Measurements from ENCODE around the gene SASH3.

SASH3 gene

DNA sequence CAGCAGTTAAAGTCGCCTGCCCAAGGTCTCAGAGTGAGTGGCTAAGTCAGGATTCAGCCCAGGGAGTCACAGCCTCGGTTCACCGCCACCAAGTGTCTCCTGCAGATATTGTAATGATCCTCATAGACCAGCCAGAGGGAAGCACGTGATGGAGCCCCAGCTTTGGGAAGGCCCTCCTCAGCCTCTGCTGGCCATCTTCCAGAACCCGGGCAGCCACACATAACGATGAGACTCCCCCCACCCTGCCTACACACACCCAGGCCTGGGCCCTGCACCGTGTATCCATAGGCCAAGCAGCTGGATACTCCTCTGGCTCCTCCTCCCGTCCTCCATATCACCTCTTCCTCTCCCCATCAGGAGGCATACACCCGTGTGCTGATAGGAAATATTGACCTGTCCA lies 19.6 kb upstream of the SASH3 start:
- H3K27ac ChIP-seq (ENCODE audit: extremely low read depth, low read depth, low read length), result no peak overlapping the region
- ChIA-PET CTCF (no interaction called here), POLR2A (no interaction called here)
- no peaks in the 10 kb centered on the region for H3K9me3 ChIP-seq (ENCODE audit: control insufficient read depth, insufficient read depth, low read depth, low read length)
- no peaks in the 10 kb centered on the region for H3K36me3 ChIP-seq (ENCODE audit: control insufficient read depth in 2 of 2, insufficient read depth in 1 of 2, low read length in 2 of 2)
- no peaks in the 10 kb centered on the region for H3K4me1 ChIP-seq (ENCODE audit: control insufficient read depth, insufficient read depth, low read length)
- TF ChIP-seq EGR2 (tag by site-specific recombination; IDR thresholded peaks at IDR 0.05; ENCODE audit: low read depth) (no peak), ZNF777 (tag by site-specific recombination; IDR thresholded peaks at IDR 0.05; ENCODE audit: borderline replicate concordance) (no peak), ZNF350 (tag by site-specific recombination; IDR thresholded peaks at IDR 0.05) (no peak), ZNF785 (tag by site-specific recombination; IDR thresholded peaks at IDR 0.05) (no peak), ZNF510 (tag by site-specific recombination; IDR thresholded peaks at IDR 0.05; ENCODE audit: insufficient replicate concordance) (no peak), PRDM1 (tag by site-specific recombination; IDR thresholded peaks at IDR 0.05) (no peak), ZFP69B (tag by site-specific recombination; IDR thresholded peaks at IDR 0.05) (no peak), ZNF629 (tag by site-specific recombination; IDR thresholded peaks at IDR 0.05) (no peak), FEZF1 (tag by site-specific recombination; IDR thresholded peaks at IDR 0.05) (no peak), ZNF610 (tag by site-specific recombination; IDR thresholded peaks at IDR 0.05; ENCODE audit: borderline replicate concordance) (no peak), ZNF16 (tag by site-specific recombination; IDR thresholded peaks at IDR 0.05; ENCODE audit: low read depth) (no peak), ZBTB1 (tag by site-specific recombination; IDR thresholded peaks at IDR 0.05) (no peak), ZNF24 (tag by site-specific recombination; IDR thresholded peaks at IDR 0.05) (no peak)
- TF ChIP-seq, protein P1, sequence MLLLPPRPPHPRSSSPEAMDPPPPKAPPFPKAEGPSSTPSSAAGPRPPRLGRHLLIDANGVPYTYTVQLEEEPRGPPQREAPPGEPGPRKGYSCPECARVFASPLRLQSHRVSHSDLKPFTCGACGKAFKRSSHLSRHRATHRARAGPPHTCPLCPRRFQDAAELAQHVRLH (tag by site-specific recombination; IDR thresholded peaks at IDR 0.05), result no peak
- TF ChIP-seq, protein P2, sequence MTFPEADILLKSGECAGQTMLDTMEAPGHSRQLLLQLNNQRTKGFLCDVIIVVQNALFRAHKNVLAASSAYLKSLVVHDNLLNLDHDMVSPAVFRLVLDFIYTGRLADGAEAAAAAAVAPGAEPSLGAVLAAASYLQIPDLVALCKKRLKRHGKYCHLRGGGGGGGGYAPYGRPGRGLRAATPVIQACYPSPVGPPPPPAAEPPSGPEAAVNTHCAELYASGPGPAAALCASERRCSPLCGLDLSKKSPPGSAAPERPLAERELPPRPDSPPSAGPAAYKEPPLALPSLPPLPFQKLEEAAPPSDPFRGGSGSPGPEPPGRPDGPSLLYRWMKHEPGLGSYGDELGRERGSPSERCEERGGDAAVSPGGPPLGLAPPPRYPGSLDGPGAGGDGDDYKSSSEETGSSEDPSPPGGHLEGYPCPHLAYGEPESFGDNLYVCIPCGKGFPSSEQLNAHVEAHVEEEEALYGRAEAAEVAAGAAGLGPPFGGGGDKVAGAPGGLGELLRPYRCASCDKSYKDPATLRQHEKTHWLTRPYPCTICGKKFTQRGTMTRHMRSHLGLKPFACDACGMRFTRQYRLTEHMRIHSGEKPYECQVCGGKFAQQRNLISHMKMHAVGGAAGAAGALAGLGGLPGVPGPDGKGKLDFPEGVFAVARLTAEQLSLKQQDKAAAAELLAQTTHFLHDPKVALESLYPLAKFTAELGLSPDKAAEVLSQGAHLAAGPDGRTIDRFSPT (tag by site-specific recombination; IDR thresholded peaks at IDR 0.05), result no peak
- TF ChIP-seq, protein P3, sequence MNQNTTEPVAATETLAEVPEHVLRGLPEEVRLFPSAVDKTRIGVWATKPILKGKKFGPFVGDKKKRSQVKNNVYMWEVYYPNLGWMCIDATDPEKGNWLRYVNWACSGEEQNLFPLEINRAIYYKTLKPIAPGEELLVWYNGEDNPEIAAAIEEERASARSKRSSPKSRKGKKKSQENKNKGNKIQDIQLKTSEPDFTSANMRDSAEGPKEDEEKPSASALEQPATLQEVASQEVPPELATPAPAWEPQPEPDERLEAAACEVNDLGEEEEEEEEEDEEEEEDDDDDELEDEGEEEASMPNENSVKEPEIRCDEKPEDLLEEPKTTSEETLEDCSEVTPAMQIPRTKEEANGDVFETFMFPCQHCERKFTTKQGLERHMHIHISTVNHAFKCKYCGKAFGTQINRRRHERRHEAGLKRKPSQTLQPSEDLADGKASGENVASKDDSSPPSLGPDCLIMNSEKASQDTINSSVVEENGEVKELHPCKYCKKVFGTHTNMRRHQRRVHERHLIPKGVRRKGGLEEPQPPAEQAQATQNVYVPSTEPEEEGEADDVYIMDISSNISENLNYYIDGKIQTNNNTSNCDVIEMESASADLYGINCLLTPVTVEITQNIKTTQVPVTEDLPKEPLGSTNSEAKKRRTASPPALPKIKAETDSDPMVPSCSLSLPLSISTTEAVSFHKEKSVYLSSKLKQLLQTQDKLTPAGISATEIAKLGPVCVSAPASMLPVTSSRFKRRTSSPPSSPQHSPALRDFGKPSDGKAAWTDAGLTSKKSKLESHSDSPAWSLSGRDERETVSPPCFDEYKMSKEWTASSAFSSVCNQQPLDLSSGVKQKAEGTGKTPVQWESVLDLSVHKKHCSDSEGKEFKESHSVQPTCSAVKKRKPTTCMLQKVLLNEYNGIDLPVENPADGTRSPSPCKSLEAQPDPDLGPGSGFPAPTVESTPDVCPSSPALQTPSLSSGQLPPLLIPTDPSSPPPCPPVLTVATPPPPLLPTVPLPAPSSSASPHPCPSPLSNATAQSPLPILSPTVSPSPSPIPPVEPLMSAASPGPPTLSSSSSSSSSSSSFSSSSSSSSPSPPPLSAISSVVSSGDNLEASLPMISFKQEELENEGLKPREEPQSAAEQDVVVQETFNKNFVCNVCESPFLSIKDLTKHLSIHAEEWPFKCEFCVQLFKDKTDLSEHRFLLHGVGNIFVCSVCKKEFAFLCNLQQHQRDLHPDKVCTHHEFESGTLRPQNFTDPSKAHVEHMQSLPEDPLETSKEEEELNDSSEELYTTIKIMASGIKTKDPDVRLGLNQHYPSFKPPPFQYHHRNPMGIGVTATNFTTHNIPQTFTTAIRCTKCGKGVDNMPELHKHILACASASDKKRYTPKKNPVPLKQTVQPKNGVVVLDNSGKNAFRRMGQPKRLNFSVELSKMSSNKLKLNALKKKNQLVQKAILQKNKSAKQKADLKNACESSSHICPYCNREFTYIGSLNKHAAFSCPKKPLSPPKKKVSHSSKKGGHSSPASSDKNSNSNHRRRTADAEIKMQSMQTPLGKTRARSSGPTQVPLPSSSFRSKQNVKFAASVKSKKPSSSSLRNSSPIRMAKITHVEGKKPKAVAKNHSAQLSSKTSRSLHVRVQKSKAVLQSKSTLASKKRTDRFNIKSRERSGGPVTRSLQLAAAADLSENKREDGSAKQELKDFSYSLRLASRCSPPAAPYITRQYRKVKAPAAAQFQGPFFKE (tag by site-specific recombination; IDR thresholded peaks at IDR 0.05; ENCODE audit: borderline replicate concordance), result no peak
- TF ChIP-seq, protein P4, sequence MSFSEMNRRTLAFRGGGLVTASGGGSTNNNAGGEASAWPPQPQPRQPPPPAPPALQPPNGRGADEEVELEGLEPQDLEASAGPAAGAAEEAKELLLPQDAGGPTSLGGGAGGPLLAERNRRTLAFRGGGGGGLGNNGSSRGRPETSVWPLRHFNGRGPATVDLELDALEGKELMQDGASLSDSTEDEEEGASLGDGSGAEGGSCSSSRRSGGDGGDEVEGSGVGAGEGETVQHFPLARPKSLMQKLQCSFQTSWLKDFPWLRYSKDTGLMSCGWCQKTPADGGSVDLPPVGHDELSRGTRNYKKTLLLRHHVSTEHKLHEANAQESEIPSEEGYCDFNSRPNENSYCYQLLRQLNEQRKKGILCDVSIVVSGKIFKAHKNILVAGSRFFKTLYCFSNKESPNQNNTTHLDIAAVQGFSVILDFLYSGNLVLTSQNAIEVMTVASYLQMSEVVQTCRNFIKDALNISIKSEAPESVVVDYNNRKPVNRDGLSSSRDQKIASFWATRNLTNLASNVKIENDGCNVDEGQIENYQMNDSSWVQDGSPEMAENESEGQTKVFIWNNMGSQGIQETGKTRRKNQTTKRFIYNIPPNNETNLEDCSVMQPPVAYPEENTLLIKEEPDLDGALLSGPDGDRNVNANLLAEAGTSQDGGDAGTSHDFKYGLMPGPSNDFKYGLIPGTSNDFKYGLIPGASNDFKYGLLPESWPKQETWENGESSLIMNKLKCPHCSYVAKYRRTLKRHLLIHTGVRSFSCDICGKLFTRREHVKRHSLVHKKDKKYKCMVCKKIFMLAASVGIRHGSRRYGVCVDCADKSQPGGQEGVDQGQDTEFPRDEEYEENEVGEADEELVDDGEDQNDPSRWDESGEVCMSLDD (tag by site-specific recombination; IDR thresholded peaks at IDR 0.05), result no peak
- TF ChIP-seq, protein P5, sequence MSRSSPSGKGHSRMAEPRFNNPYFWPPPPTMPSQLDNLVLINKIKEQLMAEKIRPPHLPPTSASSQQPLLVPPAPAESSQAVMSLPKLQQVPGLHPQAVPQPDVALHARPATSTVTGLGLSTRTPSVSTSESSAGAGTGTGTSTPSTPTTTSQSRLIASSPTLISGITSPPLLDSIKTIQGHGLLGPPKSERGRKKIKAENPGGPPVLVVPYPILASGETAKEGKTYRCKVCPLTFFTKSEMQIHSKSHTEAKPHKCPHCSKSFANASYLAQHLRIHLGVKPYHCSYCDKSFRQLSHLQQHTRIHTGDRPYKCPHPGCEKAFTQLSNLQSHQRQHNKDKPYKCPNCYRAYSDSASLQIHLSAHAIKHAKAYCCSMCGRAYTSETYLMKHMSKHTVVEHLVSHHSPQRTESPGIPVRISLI (tag by site-specific recombination; IDR thresholded peaks at IDR 0.05), result no peak
- H3K4me3 ChIP-seq (ENCODE audit: low read depth, low read length), result no peak overlapping the region

All from HEK293 (cell line).